Stimulated activated CD4-positive, alpha-beta T cell treated with anti-CD3 and anti-CD28 coated beads, Interleukin-4, amount 100 ng/mL, for 48 hours (primary cell): Measurements from ENCODE around the gene POLN.

Experiments used
- DNase-seq, 2 donors: peaks; one replicate each; pipeline ENCODE4 v3.0.0-alpha.2; 2020; ENCODE audit warnings: low read depth in 2 of 2

POLN gene

GRCh38 chr4:2071252-2071911, 170.5 kb downstream of the POLN start:
- DNase-seq = no peak

GRCh38 chr4:2070421-2071251, 171.3 kb downstream of the POLN start:
- DNase-seq = no peak

- DNase-seq = no peak
Measured at GRCh38 chr4:2069986-2070385, 171.9 kb downstream of the POLN start.

GRCh38 chr4:2069161-2069971, 172.6 kb downstream of the POLN start:
- DNase-seq = no peak

GRCh38 chr4:2068566-2068965, 173.4 kb downstream of the POLN start:
- no peak for DNase-seq

DNA sequence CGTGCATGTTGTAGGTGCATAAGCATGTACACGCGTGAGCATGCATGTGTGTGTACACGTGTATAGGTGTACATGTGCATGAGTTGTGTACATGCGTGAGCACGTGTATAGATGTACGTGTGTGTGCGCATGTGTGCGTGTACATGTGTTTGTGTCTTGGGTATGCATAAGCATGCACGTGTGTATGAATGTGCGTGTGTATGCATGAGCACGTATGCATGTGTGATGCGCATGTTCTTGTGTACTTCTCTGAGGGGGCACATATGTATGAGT, 173.8 kb downstream of the POLN start:
- DNase-seq = no peak

DNA sequence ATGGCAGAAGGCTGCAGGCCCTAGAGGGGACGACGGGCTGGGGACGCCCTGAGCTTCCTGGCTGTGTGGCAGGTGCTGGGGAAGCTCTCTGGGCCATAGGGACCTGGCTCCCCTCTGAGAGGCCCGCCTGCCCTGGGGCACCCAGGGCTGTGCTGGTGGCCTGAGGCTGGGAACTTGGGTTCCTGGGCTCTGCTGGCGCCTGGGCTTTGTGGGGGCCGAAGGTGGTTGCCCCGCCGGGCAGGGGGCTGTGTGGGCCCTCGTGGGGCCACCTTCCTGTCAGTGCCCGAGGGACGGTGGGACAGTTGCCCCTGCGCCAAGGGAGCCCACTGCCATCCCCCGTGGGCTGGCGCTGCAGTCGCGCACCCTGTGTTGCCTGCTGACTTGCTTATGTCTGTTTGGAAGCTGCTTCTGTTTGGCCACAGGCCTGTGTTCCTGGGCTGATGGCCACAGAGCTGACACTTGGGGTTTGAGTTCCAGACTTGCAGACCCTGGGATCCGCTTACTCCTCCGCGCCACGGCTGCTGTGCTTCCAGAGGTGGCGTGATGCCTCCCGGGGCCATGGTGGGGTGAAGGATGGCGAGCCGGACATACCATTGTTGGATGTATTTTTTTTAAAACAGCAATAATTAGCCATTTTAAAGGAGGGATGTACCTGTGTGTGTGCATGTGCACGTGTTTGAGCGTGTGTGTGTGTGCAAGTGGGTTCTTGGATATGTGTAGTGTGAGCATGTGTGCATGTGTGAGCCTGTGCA, 174.3 kb downstream of the POLN start:
- no peak for DNase-seq

DNA sequence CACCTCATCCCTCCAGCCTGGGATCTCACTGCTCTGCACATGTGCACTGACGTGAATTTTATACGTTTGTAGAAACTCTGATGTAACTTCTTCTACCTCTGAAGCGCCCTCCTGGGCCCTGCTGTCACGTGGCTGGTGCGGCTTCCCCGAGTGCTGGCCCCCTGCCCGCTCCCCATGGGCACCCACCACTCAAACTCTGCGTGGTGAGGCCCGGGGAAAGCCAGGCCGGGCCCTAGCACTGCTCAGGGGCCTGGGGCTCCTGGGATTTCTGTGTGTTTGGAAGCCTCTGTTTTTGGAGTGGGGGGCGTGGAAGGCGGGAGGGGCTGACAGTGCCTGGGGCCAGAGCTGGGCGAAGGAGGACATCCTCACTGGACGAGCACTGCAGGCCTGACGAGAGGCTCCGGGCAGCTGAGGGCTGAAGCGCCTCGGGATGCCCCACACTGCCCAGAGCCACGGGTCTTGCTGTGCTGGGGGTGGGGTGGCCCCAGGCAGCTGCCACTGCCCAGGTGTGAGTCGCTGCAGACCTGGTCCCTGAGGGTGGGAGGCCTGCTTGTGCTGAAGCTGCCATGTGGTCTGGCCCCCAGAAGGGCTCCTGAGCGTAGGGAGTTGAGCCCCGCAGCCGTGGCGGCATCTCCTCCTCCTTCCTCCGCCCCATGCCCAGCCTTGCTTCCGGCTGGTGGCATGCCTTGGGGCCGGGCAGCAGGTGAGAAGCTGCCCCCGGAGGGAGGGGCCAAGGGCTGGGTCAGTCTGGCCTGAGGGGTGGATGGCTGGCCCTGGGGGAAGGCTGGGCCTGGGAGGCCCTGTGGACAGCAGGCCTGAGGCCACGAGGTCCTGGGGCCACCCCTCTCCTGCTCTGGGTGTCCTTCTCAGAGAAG, 175.1 kb downstream of the POLN start:
- DNase-seq = no peak

DNA sequence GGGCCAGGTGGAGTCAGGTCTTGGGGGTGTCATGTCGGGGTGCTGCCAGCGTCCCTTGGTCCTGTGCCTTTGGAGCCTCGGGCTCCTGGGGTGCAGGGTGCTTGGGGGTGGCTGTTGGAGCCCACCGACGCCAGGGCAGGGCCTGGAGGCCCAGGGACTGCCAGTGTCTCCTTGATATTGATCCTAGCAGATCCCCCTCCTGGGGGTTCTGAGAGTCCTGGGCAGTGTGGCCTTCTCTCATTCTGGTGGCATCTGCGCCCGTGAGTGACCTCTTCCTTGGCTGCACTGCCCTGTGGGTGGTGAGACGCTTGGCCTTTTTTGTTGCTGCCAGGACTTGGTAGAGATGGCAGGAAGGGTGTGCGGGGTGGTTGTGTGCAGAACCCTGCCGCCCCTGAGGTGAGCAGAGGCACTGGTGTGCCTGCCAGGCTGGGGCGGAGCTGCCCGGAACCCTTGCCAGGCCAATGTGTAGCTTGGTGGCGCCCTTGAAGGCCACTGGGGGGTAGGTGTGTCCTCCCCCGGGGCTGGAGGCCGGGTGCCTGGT, 175.8 kb downstream of the POLN start:
- no peak for DNase-seq

GRCh38 chr4:2065106-2065930, 176.6 kb downstream of the POLN start:
- DNase-seq = no peak

GRCh38 chr4:2064276-2064991, 177.5 kb downstream of the POLN start:
- no peak for DNase-seq

DNA sequence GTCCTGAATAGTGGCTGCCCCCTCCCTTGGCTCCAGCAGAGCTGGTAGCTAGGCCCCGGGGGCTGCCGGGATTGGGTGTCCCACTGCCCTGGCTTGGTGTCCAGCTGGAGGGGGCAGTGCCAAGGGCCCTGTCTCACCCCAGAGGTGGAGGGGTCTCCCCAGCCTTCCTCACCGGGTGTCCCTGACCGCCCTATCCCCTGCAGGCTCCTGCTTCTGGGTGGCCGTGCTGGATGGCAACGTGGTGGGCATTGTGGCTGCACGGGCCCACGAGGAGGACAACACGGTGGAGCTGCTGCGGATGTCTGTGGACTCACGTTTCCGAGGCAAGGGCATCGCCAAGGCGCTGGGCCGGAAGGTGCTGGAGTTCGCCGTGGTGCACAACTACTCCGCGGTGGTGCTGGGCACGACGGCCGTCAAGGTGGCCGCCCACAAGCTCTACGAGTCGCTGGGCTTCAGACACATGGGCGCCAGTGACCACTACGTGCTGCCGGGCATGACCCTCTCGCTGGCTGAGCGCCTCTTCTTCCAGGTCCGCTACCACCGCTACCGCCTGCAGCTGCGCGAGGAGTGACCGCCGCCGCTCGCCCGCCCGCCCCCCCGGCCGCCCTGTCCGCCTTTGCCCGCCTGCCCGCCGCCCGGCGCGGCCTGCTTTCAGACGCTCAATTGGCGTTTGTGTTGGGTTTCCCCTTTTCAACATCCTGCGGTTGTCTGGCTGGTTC, 178.2 kb downstream of the POLN start:
- DNase-seq = no peak

GRCh38 chr4:2062808-2063524, 179.0 kb downstream of the POLN start:
- DNase-seq = no peak

DNA sequence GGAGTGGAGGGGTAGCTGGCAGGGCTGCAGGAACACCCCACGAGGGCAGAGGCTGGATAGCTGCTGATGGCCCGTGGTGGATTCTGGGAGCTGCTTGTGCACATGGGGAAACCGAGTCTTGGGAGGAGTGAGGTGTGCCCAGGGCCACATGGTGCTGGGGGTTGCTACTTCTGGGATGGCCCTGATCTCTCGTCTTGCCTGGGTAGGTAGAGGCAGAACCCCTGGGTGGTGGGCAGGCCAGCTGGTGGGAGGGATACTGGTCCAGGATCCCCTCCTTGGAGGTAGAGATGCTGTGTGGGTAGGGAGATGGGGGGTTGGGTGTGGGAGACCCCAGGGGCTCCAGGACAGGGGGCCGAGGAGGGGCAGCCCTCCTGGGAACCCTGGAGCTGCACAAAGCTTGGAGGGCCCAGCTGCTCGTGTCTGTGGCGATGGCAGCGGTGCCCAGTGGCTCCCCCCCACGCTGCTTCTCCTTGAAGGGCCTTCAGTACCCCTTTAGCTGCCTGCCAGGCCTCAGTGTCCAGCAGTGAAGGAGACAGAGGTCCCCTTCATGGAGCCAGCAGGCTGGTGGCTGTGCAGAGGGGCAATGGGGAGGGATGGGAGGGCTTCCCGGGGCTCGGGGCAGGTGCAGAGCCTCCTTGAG, 179.6 kb downstream of the POLN start:
- no peak for DNase-seq

DNA sequence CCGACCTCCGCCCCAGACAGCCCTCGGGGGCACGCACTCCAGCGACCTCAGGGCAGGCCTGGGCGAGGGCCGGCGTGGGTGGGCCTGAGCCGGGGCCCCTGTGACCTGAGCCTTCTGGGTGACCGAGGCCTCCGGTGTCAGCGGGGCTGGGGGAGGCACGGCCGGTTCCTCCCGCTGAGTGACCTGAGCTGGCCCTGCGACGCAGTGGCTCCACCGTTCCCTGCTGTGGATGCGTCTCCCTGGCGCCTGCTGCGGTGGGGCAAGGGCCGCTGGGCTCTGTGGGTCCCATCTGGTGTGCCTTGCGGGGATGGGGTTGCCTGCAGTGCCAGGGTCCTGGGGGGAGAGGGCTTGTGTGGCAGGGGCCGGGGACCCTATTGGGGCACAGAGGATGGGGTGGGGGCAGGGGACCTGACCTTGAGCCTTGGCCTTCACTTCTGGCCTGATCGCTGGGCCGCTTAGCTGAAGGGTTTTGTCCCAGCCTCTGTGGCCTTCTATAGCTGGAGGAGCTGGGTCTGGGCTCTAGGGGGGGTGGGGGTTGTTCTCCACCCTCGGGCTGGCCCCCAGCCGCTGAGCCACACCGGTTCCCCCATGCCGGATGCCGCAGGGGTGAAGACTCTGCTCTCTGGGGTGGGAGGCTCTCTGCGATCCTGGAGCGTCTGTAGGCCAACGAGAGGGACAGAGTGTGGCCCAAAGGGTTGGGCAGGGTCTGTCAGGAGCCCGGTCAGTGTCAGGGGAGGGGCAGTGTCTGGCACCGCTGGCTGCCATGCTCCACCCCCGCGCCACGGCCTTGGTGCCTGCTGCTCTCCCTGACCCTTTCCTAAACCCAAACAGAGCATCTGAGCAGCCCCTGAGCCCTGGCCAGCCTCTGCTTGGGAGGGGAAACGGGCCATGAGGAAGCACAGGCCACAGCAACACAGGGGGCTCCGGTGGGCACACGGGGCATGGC, 180.5 kb downstream of the POLN start:
- DNase-seq = no peak

GRCh38 chr4:2060611-2061185, 181.2 kb downstream of the POLN start:
- no peak for DNase-seq
